ENCODE measurements around the gene SMTNL2.

- no peak for TF ChIP-seq POLR2A (IDR thresholded peaks at IDR 0.05; ENCODE audit: low read depth)
- no peak for TF ChIP-seq CTCF (IDR thresholded peaks at IDR 0.05)
- TF ChIP-seq EP300 (IDR thresholded peaks at IDR 0.05) = no peak
- no peak for TF ChIP-seq POLR2AphosphoS5 (IDR thresholded peaks at IDR 0.05)
Measured at GRCh38 chr17:4633643-4634042, 49.3 kb downstream of the SMTNL2 start.
